ENCODE results near the gene MRTFA.

DNA sequence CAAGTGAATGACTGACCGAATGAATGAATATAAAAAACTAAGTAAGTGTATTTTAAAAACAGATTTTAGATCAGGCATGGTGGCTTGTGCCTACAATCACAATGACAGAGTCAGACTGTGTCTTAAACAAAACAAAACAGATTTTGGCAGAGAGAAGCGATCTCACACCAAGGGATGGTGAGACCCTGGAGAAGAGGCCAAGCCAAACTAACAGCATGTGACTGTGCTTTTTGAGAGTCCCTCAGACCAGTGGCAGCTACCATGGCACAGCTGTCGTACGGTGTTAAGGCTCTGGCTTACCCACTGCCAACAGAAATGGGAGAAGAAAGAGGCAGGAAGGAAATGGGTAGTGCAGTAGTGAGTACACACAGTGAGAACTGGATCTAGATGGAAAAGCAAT is 205.5 kb downstream of the MRTFA start:
- TF ChIP-seq, protein P1, sequence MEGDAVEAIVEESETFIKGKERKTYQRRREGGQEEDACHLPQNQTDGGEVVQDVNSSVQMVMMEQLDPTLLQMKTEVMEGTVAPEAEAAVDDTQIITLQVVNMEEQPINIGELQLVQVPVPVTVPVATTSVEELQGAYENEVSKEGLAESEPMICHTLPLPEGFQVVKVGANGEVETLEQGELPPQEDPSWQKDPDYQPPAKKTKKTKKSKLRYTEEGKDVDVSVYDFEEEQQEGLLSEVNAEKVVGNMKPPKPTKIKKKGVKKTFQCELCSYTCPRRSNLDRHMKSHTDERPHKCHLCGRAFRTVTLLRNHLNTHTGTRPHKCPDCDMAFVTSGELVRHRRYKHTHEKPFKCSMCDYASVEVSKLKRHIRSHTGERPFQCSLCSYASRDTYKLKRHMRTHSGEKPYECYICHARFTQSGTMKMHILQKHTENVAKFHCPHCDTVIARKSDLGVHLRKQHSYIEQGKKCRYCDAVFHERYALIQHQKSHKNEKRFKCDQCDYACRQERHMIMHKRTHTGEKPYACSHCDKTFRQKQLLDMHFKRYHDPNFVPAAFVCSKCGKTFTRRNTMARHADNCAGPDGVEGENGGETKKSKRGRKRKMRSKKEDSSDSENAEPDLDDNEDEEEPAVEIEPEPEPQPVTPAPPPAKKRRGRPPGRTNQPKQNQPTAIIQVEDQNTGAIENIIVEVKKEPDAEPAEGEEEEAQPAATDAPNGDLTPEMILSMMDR (IDR thresholded peaks at IDR 0.05) = no peak
- TF ChIP-seq POLR2A (IDR thresholded peaks at IDR 0.05) = no peak

All from right lobe of liver (tissue), 4 donors.